Fibroblast of lung (primary cell): ENCODE data around the gene SCUBE3. TPM values are rescaled to one million over a fixed set of nuclear protein-coding genes. Genes with fewer than 3 reads are reported as not detected.

Experiments
- DNase-seq, 2 donors: peaks; one replicate each; pipeline versions ENCODE4 v3.0.0 to v3.0.0-alpha.2; 2010; ENCODE audit warnings: low read depth in 2 of 2
- H2AFZ ChIP-seq: 2 replicates; pipeline ENCODE4 v1.5.1; 2012; ENCODE audit warnings: low read length, control low read depth, inconsistent platforms
- H3K27ac ChIP-seq: 2 replicates; pipeline ENCODE4 v1.5.1; 2011; ENCODE audit warnings: low read length, control low read depth; ENCODE audit not compliant: insufficient read depth
- H3K27me3 ChIP-seq: 2 replicates; pipeline ENCODE4 v1.5.1; 2011; ENCODE audit warnings: mild to moderate bottlenecking, low read length; ENCODE audit not compliant: control insufficient read depth, insufficient read depth
- H3K36me3 ChIP-seq: 2 replicates; pipeline ENCODE4 v1.5.1; 2011; ENCODE audit warnings: low read length; ENCODE audit not compliant: control insufficient read depth, insufficient read depth
- H3K4me1 ChIP-seq: 2 replicates; pipeline ENCODE4 v1.5.1; 2011; ENCODE audit warnings: low read length; ENCODE audit not compliant: control insufficient read depth, insufficient read depth; ENCODE audit errors: extremely low read depth
- H3K4me2 ChIP-seq: 2 replicates; pipeline ENCODE4 v1.5.1; 2011; ENCODE audit warnings: low read length, control low read depth; ENCODE audit not compliant: insufficient read depth; ENCODE audit errors: extremely low read depth
- H3K4me3 ChIP-seq, 4 experiments: fragments of 200-600 bp in 1 of 4; sonication (generic) in 1 of 4; replicated peaks in 1 of 4; 2 replicates each; pipeline ENCODE4 v1.5.1; 2011 to 2016; ENCODE audit warnings: low read length in 4 of 4, low read depth in 3 of 4, mild to moderate bottlenecking in 3 of 4, control low read depth in 2 of 4, inconsistent platforms in 1 of 4, mixed read lengths in 1 of 4; ENCODE audit not compliant: insufficient read depth in 1 of 4; ENCODE audit errors: control extremely low read depth in 1 of 4
- H3K79me2 ChIP-seq: 2 replicates; pipeline ENCODE4 v1.5.1; 2012; ENCODE audit warnings: mild to moderate bottlenecking, low read length, inconsistent platforms; ENCODE audit not compliant: control insufficient read depth, insufficient read depth
- H3K9ac ChIP-seq: 2 replicates; pipeline ENCODE4 v1.5.1; 2011; ENCODE audit warnings: mild to moderate bottlenecking, low read length, control low read depth; ENCODE audit not compliant: insufficient read depth
- H3K9me3 ChIP-seq: 2 replicates; pipeline ENCODE4 v1.5.1; 2012; ENCODE audit warnings: low read depth, low read length; ENCODE audit not compliant: control insufficient read depth, insufficient read depth
- H4K20me1 ChIP-seq: 2 replicates; pipeline ENCODE4 v1.5.1; 2011; ENCODE audit warnings: low read length; ENCODE audit not compliant: control insufficient read depth, insufficient read depth; ENCODE audit errors: extremely low read depth
- EZH2 ChIP-seq: IDR thresholded peaks from 2 replicates; pipeline ENCODE4 v1.5.1; 2012; ENCODE audit warnings: low read length, control low read depth, mild to moderate bottlenecking; ENCODE audit errors: missing control alignments
- polyA plus RNA-seq, 2 donors: library from polyadenylated mRNA; depleted of rRNA in 1 of 2; stranded (reverse) in 1 of 2; unstranded in 1 of 2; fragments of >200 nt; gene quantifications; 2 replicates each; pipeline ENCODE4 v1.2.1, GENCODE V29; 2011 to 2012; ENCODE audit warnings: missing spikeins in 1 of 2
- total RNA-seq: library from RNA; depleted of rRNA; stranded (reverse); fragments of >200 nt; gene quantifications from 2 replicates; pipeline ENCODE4 v1.2.1, GENCODE V29; 2014
- TF ChIP-seq, protein P1 (sequence below), 2 donors: IDR thresholded peaks in 1 of 2; conservative IDR thresholded peaks in 1 of 2; 1 replicate in 1 of 2; 2 replicates in 1 of 2; pipeline ENCODE4 v1.5.1; 2011 to 2012; ENCODE audit warnings: low read length in 2 of 2, control low read depth in 1 of 2, inconsistent platforms in 1 of 2, low read depth in 1 of 2, mild to moderate bottlenecking in 1 of 2

SCUBE3 gene
- total and polyA plus RNA-seq, 2 donors (not counting 1 experiment from before 2014, with no cell fraction given) = under 0.01 to 1.2 TPM

- Histone ChIP-seq H3K36me3 (no peaks in the 10 kb centered on the region), H4K20me1 (no peaks in the 10 kb centered on the region), H3K27ac (no peak overlapping the region), H3K27me3 (no peaks in the 10 kb centered on the region), H3K9me3 (no peaks in the 10 kb centered on the region), H2AFZ (no peak overlapping the region), H3K9ac (no peak overlapping the region), H3K4me3 (no peak overlapping the region), H3K79me2 (no peaks in the 10 kb centered on the region), H3K4me2 (no peak overlapping the region), H3K4me1 (no peaks in the 10 kb centered on the region)
- no peak for DNase-seq
- TF ChIP-seq, protein P1, sequence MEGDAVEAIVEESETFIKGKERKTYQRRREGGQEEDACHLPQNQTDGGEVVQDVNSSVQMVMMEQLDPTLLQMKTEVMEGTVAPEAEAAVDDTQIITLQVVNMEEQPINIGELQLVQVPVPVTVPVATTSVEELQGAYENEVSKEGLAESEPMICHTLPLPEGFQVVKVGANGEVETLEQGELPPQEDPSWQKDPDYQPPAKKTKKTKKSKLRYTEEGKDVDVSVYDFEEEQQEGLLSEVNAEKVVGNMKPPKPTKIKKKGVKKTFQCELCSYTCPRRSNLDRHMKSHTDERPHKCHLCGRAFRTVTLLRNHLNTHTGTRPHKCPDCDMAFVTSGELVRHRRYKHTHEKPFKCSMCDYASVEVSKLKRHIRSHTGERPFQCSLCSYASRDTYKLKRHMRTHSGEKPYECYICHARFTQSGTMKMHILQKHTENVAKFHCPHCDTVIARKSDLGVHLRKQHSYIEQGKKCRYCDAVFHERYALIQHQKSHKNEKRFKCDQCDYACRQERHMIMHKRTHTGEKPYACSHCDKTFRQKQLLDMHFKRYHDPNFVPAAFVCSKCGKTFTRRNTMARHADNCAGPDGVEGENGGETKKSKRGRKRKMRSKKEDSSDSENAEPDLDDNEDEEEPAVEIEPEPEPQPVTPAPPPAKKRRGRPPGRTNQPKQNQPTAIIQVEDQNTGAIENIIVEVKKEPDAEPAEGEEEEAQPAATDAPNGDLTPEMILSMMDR (conservative IDR thresholded peaks at IDR 0.05 in 1 of 2, IDR thresholded peaks at IDR 0.05 in 1 of 2; ENCODE audit: low read depth in 1 of 2, low read length in 2 of 2) = no peak
Measured at GRCh38 chr6:35195120-35195780, 18.5 kb upstream of the SCUBE3 start.

DNA sequence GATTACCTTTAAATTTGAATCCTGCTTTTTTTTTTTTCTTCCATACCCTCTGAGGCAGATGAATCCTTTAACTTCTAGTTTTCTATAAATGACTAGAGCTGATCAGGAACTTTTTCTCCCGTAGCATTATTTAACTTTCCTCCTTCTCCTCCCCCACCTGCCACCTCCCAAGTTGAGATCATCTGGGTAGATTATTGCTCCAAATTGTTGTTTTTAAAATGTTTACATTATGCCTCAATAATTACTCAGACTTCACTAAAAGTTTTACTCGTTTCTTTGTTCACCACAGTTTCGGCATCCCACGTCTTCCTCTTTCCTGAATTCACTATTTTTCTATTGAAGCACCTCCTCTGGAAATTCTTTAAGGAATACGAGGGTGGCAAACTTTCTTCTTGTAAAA, 16.6 kb upstream of the SCUBE3 start:
- H2AFZ ChIP-seq = no peak overlapping the region
- no peaks in the 10 kb centered on the region for H3K4me1 ChIP-seq
- DNase-seq = no peak
- H3K27me3 ChIP-seq = no peaks in the 10 kb centered on the region
- H3K9me3 ChIP-seq = no peaks in the 10 kb centered on the region
- no peaks in the 10 kb centered on the region for H4K20me1 ChIP-seq
- no peak overlapping the region for H3K9ac ChIP-seq
- H3K4me2 ChIP-seq = no peak overlapping the region
- no peak overlapping the region for H3K27ac ChIP-seq
- no peaks in the 10 kb centered on the region for H3K79me2 ChIP-seq
- TF ChIP-seq, protein P1 (conservative IDR thresholded peaks at IDR 0.05 in 1 of 2, IDR thresholded peaks at IDR 0.05 in 1 of 2; ENCODE audit: low read depth in 1 of 2, low read length in 2 of 2) = no peak
- no peak for TF ChIP-seq EZH2
- no peaks in the 10 kb centered on the region for H3K36me3 ChIP-seq
- H3K4me3 ChIP-seq = no peak overlapping the region

GRCh38 chr6:35199866-35200265, 13.9 kb upstream of the SCUBE3 start:
- Histone ChIP-seq H3K27me3 (no peaks in the 10 kb centered on the region), H3K9ac (no peak overlapping the region), H2AFZ (no peak overlapping the region), H3K4me3 (no peak overlapping the region), H3K4me2 (no peak overlapping the region), H3K36me3 (no peaks in the 10 kb centered on the region), H4K20me1 (no peaks in the 10 kb centered on the region), H3K79me2 (no peaks in the 10 kb centered on the region), H3K9me3 (no peaks in the 10 kb centered on the region), H3K4me1 (no peaks in the 10 kb centered on the region), H3K27ac (no peak overlapping the region)
- TF ChIP-seq, protein P1 (conservative IDR thresholded peaks at IDR 0.05 in 1 of 2, IDR thresholded peaks at IDR 0.05 in 1 of 2; ENCODE audit: low read depth in 1 of 2, low read length in 2 of 2) = no peak
- TF ChIP-seq EZH2 = no peak
- no peak for DNase-seq
